Right lobe of liver (tissue), 4 donors: ENCODE results near the gene AP1B1.

Experiments
- POLR2A ChIP-seq: fragments of 450-650 bp; IDR thresholded peaks from one replicate; pipeline ENCODE4 v1.6.1; 2017; ENCODE audit warnings: antibody characterized with exemption, mild to moderate bottlenecking
- TF ChIP-seq, protein P1 (sequence below), 4 donors: fragments of 200-600 bp in 3 of 4; fragments of 450-650 bp in 1 of 4; IDR thresholded peaks; one replicate each; pipeline versions ENCODE4 v1.5.1 to v1.8.0; 2016 to 2022; ENCODE audit warnings: antibody characterized with exemption in 4 of 4, mild to moderate bottlenecking in 2 of 4
- donor health status: DM: no; HTN: no; CAD: no.
- donor health status: DM: no; HTN: no; CAD: no.
- donor health status: DM: no; HTN: yes; CAD: no.

DNA sequence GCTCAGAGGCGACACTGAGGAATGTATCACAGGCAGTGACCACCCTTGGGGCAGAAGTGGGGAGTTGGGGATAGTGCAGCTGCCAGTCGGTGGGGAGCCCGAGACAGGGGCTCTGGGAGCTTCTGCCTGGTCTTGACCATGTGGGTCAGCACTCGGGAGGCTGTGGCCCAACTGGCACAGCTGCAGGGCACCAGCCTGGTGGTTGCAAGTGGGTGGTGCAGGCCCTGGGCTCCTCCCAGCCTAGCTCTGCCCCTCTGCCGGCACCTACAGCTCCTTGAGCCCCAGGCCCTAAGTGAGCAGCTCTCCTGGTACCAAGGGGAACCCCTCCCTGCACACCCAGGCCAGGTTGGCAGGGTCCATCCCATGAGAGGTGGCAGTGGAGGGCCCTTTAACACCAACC is 60.3 kb downstream of the AP1B1 start:
- TF ChIP-seq, protein P1, sequence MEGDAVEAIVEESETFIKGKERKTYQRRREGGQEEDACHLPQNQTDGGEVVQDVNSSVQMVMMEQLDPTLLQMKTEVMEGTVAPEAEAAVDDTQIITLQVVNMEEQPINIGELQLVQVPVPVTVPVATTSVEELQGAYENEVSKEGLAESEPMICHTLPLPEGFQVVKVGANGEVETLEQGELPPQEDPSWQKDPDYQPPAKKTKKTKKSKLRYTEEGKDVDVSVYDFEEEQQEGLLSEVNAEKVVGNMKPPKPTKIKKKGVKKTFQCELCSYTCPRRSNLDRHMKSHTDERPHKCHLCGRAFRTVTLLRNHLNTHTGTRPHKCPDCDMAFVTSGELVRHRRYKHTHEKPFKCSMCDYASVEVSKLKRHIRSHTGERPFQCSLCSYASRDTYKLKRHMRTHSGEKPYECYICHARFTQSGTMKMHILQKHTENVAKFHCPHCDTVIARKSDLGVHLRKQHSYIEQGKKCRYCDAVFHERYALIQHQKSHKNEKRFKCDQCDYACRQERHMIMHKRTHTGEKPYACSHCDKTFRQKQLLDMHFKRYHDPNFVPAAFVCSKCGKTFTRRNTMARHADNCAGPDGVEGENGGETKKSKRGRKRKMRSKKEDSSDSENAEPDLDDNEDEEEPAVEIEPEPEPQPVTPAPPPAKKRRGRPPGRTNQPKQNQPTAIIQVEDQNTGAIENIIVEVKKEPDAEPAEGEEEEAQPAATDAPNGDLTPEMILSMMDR (IDR thresholded peaks at IDR 0.05): no peak
- no peak for TF ChIP-seq POLR2A
